ENCODE measurements around the gene MACC1. TPM values are rescaled to one million over a fixed set of nuclear protein-coding genes. Genes with fewer than 3 reads are reported as not detected.

MACC1 gene
- total RNA-seq, 2 donors from 2014 or later = 1.5 to 2.5 TPM

DNA sequence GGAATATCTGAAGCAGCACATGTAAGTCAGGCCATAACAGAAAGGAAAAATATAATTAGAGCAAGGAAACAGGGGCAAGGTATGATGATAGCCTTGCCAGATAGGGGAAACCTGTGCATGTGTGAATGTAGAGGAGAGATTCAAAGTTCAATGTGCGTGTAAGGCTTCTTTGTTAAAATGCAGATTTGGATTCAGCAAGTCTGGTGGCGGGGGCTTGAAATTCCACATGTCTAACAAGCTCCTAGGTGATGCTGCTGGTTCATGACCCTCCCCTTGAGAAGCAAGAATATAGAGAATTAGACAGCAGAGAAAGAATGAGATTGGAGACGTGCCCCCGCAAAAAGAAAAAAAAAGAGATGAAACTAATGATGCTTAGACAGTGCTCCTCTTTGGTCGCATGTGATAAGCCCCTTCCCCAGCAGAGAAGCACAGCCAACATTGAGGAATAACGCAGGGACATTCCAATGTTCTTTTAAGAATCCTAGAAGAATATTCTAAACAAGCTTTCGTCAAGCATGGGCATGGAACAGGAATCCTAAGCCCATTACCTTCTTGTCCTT lies 21.1 kb upstream of the MACC1 start:
- peak overlapping the region; percentile 45 for H3K27ac Mint-ChIP-seq
- peaks cover 9% of the 10 kb centered on the region for H3K4me1 Mint-ChIP-seq
- H3K36me3 Mint-ChIP-seq (ENCODE audit: low read depth) = no peaks in the 10 kb centered on the region
- H3K9me3 Mint-ChIP-seq = peaks cover 5% of the 10 kb centered on the region
- no peak overlapping the region for H3K4me3 Mint-ChIP-seq
- no peaks in the 10 kb centered on the region for H3K27me3 Mint-ChIP-seq
- ATAC-seq (replicated peaks) = no peak

DNA sequence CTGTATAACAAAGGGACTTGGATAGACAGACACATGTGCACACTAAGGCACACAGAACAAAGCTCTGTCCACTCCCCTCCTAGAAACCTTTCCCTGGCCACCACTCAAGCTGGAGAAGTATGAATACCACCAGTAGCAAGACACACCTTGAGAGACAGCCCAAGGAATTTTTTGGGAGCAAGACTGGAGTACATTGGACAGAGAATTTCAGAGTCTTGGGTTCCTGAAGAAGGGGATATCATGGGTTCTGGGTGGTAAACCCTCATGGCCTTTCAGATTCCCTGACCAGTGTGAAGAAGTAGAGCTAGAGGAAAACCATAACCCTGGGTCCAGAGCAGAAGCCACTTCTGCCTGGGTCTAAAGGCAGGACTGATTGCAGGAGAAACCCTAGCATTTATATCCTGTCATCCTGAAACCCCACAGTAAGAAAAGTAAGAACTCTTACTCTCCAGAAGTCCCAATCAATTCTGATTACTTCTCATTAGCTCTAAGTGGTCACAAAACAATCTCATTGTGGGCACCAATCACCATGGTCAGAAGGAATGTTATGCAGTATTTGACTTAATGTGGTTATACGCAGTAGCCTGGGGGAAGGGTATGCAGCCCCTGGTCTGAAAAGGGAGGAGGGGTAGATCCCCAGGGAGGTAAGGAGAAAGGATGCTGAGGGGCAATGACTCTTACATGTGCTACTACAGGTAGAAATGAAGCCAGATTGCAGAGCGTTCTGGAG lies 20.4 kb upstream of the MACC1 start:
- Mint-ChIP-seq H3K27ac (peak overlapping the region; percentile 45), H3K9me3 (peaks cover 11% of the 10 kb centered on the region), H3K27me3 (peaks cover 2% of the 10 kb centered on the region), H3K4me1 (peaks cover 9% of the 10 kb centered on the region), H3K4me3 (no peak overlapping the region), H3K36me3 (ENCODE audit: low read depth) (no peaks in the 10 kb centered on the region)
- ATAC-seq (replicated peaks) = no peak

DNA sequence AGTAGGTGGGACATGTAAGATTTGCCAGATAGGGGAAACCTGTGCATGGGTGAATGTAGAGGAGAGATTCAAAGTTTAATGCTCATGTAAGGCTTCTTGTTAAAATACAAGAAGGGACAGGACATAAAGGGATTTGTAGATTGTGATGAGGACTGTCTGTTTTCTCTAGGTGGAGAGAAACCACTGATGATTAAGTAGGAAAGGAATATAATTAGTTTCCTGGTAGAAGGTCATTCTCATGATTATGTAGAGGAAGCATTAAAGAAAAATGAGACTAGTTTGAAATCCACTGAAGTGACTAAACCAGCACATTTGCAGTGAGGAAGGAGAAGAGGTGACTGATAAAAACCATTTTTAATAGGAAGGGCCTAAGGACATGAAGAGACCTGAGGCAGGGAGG lies 19.6 kb upstream of the MACC1 start:
- peaks cover 12% of the 10 kb centered on the region for H3K9me3 Mint-ChIP-seq
- H3K4me1 Mint-ChIP-seq = peaks cover 9% of the 10 kb centered on the region
- no peak overlapping the region for H3K27ac Mint-ChIP-seq
- no peak overlapping the region for H3K4me3 Mint-ChIP-seq
- H3K27me3 Mint-ChIP-seq = peaks cover 3% of the 10 kb centered on the region
- no peak for ATAC-seq (replicated peaks)
- no peaks in the 10 kb centered on the region for H3K36me3 Mint-ChIP-seq (ENCODE audit: low read depth)

DNA sequence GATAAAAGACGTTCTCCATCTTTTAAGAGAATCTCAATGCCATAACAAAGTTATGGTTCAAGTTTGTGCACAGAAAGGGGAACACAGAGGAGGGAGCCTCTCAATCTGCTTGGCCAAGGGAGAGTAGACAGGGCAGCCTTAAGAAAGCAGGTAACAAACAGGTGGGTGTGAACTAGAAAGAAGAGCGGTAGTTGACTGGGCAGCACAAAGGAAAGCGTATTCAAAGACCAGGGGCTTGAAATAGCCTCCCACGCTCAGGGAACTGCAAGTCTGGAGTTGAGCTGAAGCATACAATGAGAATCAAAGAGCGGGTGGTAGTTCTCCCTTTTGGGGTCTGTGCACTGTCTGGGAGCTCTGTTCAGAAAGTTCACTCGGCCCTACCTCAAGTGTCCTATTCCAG lies 18.9 kb upstream of the MACC1 start:
- H3K4me1 Mint-ChIP-seq = peaks cover 9% of the 10 kb centered on the region
- peaks cover 12% of the 10 kb centered on the region for H3K9me3 Mint-ChIP-seq
- no peak for ATAC-seq (replicated peaks)
- no peak overlapping the region for H3K27ac Mint-ChIP-seq
- H3K4me3 Mint-ChIP-seq = no peak overlapping the region
- H3K27me3 Mint-ChIP-seq = peaks cover 3% of the 10 kb centered on the region
- H3K36me3 Mint-ChIP-seq (ENCODE audit: low read depth) = no peaks in the 10 kb centered on the region

DNA sequence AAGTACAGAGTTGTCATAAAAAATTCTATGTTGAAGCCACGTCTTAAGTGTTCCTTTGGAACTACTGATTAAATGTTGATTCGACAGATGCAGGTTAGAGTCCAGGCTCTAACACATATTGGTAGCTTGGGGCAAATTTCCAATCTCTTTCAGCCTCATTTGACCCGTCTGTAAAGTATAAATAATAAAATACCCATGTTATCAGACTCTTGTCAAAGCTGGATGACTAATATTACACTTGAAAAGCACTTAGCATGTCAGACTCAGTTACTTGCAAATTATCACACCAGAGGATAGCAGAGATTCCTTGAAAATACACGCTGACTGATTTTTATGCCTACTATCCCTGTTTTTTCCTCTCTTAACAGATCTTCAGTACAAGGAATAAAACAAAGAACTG lies 18.1 kb upstream of the MACC1 start:
- H3K9me3 Mint-ChIP-seq = peaks cover 12% of the 10 kb centered on the region
- no peaks in the 10 kb centered on the region for H3K36me3 Mint-ChIP-seq (ENCODE audit: low read depth)
- peaks cover 9% of the 10 kb centered on the region for H3K4me1 Mint-ChIP-seq
- no peak overlapping the region for H3K4me3 Mint-ChIP-seq
- H3K27ac Mint-ChIP-seq = no peak overlapping the region
- H3K27me3 Mint-ChIP-seq = peaks cover 3% of the 10 kb centered on the region
- no peak for ATAC-seq (replicated peaks)

DNA sequence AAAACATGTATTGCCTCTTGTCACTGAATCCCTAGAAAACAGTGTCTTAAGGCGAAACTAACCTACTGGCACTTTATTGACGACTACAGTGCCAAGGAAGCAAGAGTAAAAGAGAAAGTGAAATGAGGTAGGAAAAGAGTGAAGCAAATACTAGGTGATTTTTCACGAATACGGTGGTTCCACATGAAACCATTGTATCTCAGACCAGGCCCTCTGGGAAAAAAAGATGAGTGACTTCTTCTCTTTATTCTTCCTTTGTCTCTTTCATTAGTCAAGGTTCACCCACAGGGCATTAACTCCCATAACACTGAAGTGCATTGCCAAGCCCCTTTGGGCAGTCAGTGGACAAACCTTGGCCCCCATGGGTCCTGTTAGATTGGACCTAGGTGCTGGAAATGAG lies 16.2 kb upstream of the MACC1 start:
- no peak overlapping the region for H3K27ac Mint-ChIP-seq
- no peaks in the 10 kb centered on the region for H3K36me3 Mint-ChIP-seq (ENCODE audit: low read depth)
- no peak for ATAC-seq (replicated peaks)
- no peak overlapping the region for H3K4me3 Mint-ChIP-seq
- H3K9me3 Mint-ChIP-seq = peaks cover 12% of the 10 kb centered on the region
- H3K27me3 Mint-ChIP-seq = peaks cover 3% of the 10 kb centered on the region
- peaks cover 6% of the 10 kb centered on the region for H3K4me1 Mint-ChIP-seq

DNA sequence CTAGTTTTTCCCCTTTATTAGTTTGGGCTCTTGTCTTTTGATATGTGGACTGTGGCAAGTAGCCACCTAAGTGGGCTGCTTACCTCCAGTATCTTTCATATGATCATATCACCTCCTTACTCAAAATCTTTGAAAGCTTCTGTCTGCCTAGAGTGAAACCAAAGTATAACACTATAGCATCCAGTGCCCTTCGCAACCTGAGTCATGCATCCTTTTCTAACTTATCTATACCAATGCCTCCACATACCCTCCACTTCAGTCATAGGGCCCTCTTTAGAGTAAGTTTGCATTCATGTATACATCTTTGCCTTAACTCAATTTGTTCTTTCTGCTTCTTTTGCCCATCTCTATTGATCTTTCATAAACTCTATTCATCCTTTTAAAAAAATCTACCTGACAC lies 15.7 kb upstream of the MACC1 start:
- Mint-ChIP-seq H3K4me3 (no peak overlapping the region), H3K9me3 (peaks cover 8% of the 10 kb centered on the region), H3K27me3 (peaks cover 3% of the 10 kb centered on the region), H3K36me3 (ENCODE audit: low read depth) (no peaks in the 10 kb centered on the region), H3K27ac (no peak overlapping the region), H3K4me1 (peaks cover under 1% of the 10 kb centered on the region)
- peak; percentile 56 for ATAC-seq (replicated peaks)

DNA sequence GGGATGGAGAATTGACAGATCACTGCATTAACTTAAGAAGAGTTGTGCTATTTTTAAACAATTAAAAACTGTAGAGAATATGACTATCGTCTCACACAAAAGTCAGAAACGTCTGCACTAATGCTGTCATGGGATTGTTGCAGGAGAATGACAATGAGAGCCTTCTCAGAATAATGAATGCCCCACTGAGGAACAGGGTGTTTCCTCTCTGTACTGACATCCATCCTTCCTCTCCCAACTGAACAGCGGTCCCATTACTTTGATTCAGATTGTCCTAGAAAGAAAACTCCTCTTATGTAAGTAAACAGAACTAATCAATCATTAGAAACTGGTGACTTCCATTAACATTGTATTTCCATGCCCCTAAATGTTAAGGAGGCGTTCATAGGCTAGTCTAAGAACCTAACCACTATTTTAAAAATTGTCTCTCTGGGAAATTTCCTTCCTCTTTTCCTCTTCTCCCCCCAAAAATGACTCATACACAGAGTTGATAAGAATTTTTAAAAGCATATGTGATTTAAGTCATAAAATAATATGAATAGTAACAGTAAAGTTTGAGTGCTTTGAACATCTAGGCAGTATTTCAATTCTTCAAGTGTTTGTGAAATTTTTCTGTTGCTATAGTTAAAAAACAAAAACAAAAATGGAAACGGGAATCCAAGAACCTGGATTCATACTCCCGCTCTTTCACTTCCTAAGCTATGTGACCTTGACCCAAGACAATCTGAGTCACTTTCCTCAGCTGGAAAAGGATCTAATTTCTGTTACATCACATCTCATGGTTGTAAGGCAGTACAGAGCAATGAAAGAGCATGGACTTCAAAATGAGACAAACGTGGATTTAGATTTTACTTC lies 12.7 kb upstream of the MACC1 start:
- H3K4me1 Mint-ChIP-seq = no peaks in the 10 kb centered on the region
- H3K9me3 Mint-ChIP-seq = peaks cover 12% of the 10 kb centered on the region
- no peak for ATAC-seq (replicated peaks)
- H3K27ac Mint-ChIP-seq = no peak overlapping the region
- no peaks in the 10 kb centered on the region for H3K36me3 Mint-ChIP-seq (ENCODE audit: low read depth)
- peaks cover 3% of the 10 kb centered on the region for H3K27me3 Mint-ChIP-seq
- no peak overlapping the region for H3K4me3 Mint-ChIP-seq

DNA sequence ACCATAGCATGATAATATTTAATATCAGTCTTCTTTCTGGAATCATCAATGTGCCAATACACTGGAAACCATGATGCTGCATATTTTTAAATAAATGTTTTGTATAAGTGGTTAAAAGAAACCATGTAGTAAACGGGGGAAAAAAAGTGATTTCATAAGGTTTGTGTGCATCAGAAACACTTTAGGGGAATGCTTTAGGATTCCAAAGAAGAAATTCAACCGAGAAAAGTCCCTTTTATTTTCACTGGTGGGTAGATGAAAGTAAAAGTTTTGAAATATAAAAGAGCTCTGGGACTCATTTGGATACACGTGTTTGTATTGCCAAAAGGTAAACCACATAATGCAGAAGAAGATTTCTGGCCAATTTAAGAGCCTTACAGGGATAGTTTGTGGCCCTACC lies 11.9 kb upstream of the MACC1 start:
- peaks cover 12% of the 10 kb centered on the region for H3K9me3 Mint-ChIP-seq
- ATAC-seq (replicated peaks) = no peak
- H3K36me3 Mint-ChIP-seq (ENCODE audit: low read depth) = no peaks in the 10 kb centered on the region
- peaks cover 3% of the 10 kb centered on the region for H3K27me3 Mint-ChIP-seq
- H3K27ac Mint-ChIP-seq = no peak overlapping the region
- H3K4me1 Mint-ChIP-seq = no peaks in the 10 kb centered on the region
- H3K4me3 Mint-ChIP-seq = no peak overlapping the region

DNA sequence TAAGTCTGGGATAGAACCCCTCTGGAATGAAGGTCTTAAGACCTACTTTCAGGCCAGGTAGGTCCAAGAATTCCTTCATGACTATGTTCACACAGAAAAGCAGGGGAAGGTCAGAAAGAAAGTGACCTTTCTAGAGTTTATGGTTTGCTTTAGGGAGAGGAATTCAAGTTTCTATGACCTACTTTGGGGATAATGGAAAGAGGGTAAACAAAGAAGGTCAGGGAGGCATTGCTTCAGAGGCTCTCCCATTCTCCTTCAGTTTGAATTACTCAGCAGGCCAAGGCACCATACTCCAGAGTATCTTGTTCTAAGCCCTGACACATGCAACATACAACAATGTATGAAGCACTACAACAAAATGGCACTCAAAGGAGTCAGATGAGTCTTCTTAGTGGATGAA lies 11.5 kb upstream of the MACC1 start:
- Mint-ChIP-seq H3K4me1 (no peaks in the 10 kb centered on the region), H3K27me3 (peaks cover 3% of the 10 kb centered on the region), H3K9me3 (peaks cover 12% of the 10 kb centered on the region), H3K27ac (no peak overlapping the region), H3K36me3 (ENCODE audit: low read depth) (no peaks in the 10 kb centered on the region), H3K4me3 (no peak overlapping the region)
- ATAC-seq (replicated peaks) = no peak

DNA sequence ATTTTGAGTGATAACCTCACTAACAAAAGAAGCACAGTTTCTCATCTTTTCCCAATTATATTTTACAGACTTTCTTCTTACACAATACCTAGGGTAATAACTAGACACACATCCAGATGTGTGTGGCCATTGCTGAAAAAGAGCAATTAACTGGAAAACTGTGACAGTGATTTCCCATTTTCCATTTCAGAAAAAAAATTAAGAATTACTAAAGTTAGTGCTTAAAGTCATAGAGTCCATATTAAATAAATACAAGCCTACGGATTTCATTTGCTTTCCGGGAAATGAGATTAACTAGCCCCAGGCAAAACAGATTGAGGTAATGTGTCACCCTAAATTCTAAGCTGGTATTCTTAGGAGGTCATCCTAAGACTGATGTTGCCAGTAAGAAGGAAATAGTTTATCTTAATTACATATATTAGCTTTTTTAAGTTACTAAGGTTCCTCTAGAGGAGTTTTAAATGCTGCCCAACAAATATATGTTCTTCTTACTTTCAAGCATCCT lies 10.2 kb upstream of the MACC1 start:
- Mint-ChIP-seq H3K9me3 (peaks cover 4% of the 10 kb centered on the region), H3K27ac (no peak overlapping the region), H3K27me3 (no peaks in the 10 kb centered on the region), H3K4me3 (no peak overlapping the region), H3K4me1 (no peaks in the 10 kb centered on the region), H3K36me3 (ENCODE audit: low read depth) (no peaks in the 10 kb centered on the region)
- no peak for ATAC-seq (replicated peaks)

DNA sequence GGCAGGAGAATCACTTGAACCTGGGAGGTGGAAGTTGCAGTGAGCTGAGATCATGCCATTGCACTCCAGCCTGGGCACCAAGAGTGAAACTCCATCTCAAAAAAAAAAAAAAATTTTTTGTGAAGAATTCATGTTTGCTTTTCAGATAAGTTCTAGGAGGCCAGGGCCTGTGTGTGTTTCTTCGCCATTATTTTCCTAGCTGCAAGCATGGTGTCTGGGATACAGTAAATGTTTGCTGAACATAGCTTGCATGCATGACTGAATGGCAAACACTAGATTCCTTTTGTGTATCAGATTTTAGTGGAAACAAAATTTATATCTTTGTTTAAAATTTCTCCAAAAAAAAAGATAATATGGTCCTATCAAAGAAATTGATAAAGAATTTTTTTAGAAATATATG lies 9.7 kb upstream of the MACC1 start:
- no peaks in the 10 kb centered on the region for H3K4me1 Mint-ChIP-seq
- no peaks in the 10 kb centered on the region for H3K36me3 Mint-ChIP-seq (ENCODE audit: low read depth)
- ATAC-seq (replicated peaks) = no peak
- no peaks in the 10 kb centered on the region for H3K27me3 Mint-ChIP-seq
- no peak overlapping the region for H3K27ac Mint-ChIP-seq
- H3K4me3 Mint-ChIP-seq = no peak overlapping the region
- H3K9me3 Mint-ChIP-seq = peaks cover 4% of the 10 kb centered on the region

DNA sequence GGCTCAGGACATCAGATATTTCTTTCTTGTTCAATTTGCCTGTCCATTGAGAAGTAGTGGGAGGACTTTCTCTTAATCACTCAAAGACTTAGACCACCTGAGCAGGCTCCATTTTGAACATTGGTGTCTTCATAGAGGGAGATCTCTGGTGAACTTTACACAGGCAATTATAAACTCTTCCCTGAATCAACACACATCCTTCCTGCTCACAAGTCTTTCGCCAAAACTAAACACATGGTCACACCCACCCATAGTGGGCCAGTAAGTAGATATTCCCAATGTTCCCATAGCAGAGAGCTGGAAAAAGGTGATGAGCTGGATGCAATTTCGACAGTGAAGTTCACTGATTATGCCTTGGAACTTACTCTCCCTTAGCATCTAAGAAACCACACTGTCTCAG lies 8.2 kb upstream of the MACC1 start:
- no peak for ATAC-seq (replicated peaks)
- peaks cover 4% of the 10 kb centered on the region for H3K9me3 Mint-ChIP-seq
- no peaks in the 10 kb centered on the region for H3K36me3 Mint-ChIP-seq (ENCODE audit: low read depth)
- no peaks in the 10 kb centered on the region for H3K4me1 Mint-ChIP-seq
- no peak overlapping the region for H3K4me3 Mint-ChIP-seq
- H3K27me3 Mint-ChIP-seq = no peaks in the 10 kb centered on the region
- no peak overlapping the region for H3K27ac Mint-ChIP-seq

DNA sequence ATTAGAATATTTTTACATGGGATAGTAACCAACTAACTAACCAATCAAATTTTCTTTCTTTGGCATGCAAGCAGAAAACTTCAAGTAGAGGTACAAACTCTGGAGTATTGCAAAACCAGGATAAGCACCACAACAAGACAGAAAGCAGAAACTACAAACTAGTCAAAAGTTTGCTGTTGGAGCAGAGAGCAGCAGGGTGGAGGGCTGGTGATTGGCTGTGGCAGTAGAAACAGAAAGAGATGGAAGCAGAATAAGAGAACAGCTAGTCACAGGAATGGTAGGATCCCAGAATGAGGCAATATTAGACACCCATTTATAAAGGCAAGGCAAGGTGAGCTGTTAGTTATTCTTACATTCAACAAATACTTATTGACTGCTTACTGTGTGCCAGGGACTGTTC lies 6.8 kb upstream of the MACC1 start:
- Mint-ChIP-seq H3K36me3 (ENCODE audit: low read depth) (no peaks in the 10 kb centered on the region), H3K27ac (no peak overlapping the region), H3K4me3 (no peak overlapping the region), H3K27me3 (no peaks in the 10 kb centered on the region), H3K9me3 (peaks cover 4% of the 10 kb centered on the region), H3K4me1 (peaks cover 7% of the 10 kb centered on the region)
- ATAC-seq (replicated peaks) = no peak

DNA sequence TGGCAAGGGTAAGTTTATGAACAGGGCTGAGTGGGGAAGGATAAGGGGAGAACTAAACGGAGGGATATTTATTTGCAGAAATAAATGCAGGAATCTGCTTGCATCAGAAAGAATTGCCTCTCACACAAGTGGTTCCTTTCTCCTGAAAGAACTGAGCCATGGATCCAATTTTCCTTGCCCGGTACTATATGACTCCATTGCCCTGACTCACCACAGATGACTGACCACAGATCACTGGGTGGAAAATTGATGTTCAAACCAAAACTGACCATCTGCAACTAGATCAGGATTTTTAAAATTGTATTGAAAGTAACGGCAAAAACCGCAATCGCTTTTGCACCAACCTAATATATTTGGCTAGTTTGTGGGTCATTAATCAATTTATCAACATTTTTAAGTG lies 6.2 kb upstream of the MACC1 start:
- peaks cover 9% of the 10 kb centered on the region for H3K9me3 Mint-ChIP-seq
- H3K27me3 Mint-ChIP-seq = no peaks in the 10 kb centered on the region
- H3K4me3 Mint-ChIP-seq = no peak overlapping the region
- H3K4me1 Mint-ChIP-seq = peaks cover 7% of the 10 kb centered on the region
- no peak overlapping the region for H3K27ac Mint-ChIP-seq
- no peaks in the 10 kb centered on the region for H3K36me3 Mint-ChIP-seq (ENCODE audit: low read depth)
- ATAC-seq (replicated peaks) = no peak

All from activated T-helper 17 cell treated with anti-CD3 and anti-CD28 coated beads, Interleukin-2, amount 50 U/mL, for 72 hours (primary cell).